ENCODE results near the gene GNB3. TPM values are rescaled to one million over a fixed set of nuclear protein-coding genes. Genes with fewer than 3 reads are reported as not detected.

GNB3 gene
- polyA plus RNA-seq, 6 donors from 2014 or later, result not detected

- no peak for DNase-seq
- H3K4me1 Mint-ChIP-seq, result peaks cover 12 to 17% (median 17%) of the 10 kb centered on the region in 3 donors
- H3K4me3 Mint-ChIP-seq, result no peak overlapping the region
- no peak for ATAC-seq (ENCODE audit: low read depth in 2 of 2)
- peaks cover 31 to 66% (median 63%) of the 10 kb centered on the region in 3 donors for H3K27me3 Mint-ChIP-seq
- no peaks in the 10 kb centered on the region for H3K36me3 Mint-ChIP-seq
- no peaks in the 10 kb centered on the region for H3K9me3 Mint-ChIP-seq
- no peak overlapping the region for H3K27ac Mint-ChIP-seq
Measured at GRCh38 chr12:6818222-6818621, 22.5 kb upstream of the GNB3 start.

- Mint-ChIP-seq H3K9me3 (no peaks in the 10 kb centered on the region), H3K4me3 (no peak overlapping the region), H3K27ac (no peak overlapping the region), H3K36me3 (no peaks in the 10 kb centered on the region), H3K27me3 (peaks cover 32 to 70% (median 67%) of the 10 kb centered on the region in 3 donors), H3K4me1 (peaks cover 12 to 17% (median 17%) of the 10 kb centered on the region in 3 donors)
- ATAC-seq (ENCODE audit: low read depth in 2 of 2), result no peak
- DNase-seq, result no peak
Measured at GRCh38 chr12:6818645-6819044, 22.1 kb upstream of the GNB3 start.

GRCh38 chr12:6819106-6820030, 21.4 kb upstream of the GNB3 start:
- no peak overlapping the region for H3K4me3 Mint-ChIP-seq
- H3K27me3 Mint-ChIP-seq, result peaks cover 38 to 72% (median 68%) of the 10 kb centered on the region in 3 donors
- peak overlapping the region in 1 of 6 donors; percentile 94 for H3K27ac Mint-ChIP-seq
- DNase-seq (no peak), ATAC-seq (ENCODE audit: low read depth in 2 of 2) (no peak)
- H3K9me3 Mint-ChIP-seq, result no peaks in the 10 kb centered on the region
- H3K36me3 Mint-ChIP-seq, result no peaks in the 10 kb centered on the region
- H3K4me1 Mint-ChIP-seq, result peaks cover 12 to 17% (median 17%) of the 10 kb centered on the region in 3 donors

GRCh38 chr12:6820166-6820565, 20.6 kb upstream of the GNB3 start:
- no peaks in the 10 kb centered on the region for H3K9me3 Mint-ChIP-seq
- H3K27me3 Mint-ChIP-seq, result peaks cover 45 to 74% (median 72%) of the 10 kb centered on the region in 3 donors
- DNase-seq (no peak), ATAC-seq (ENCODE audit: low read depth in 2 of 2) (no peak)
- H3K4me3 Mint-ChIP-seq, result no peak overlapping the region
- H3K4me1 Mint-ChIP-seq, result peaks cover 17 to 18% (median 17%) of the 10 kb centered on the region in 3 donors
- H3K36me3 Mint-ChIP-seq, result peaks cover 0 to 4% of the 10 kb centered on the region in 2 donors
- H3K27ac Mint-ChIP-seq, result no peak overlapping the region

GRCh38 chr12:6821591-6822425, 18.9 kb upstream of the GNB3 start, which contains the start of gene GPR162:
Gene GPR162 (plus strand): TSS chr12:6821821. CDS start chr12:6823899, 2,078 bp downstream.
- no peaks in the 10 kb centered on the region for H3K9me3 Mint-ChIP-seq
- peaks cover 0 to 9% of the 10 kb centered on the region in 2 donors for H3K36me3 Mint-ChIP-seq
- peak within 1 kb of the TSS in 3 of 6 donors; percentile 56 to 84 (median 81) for H3K27ac Mint-ChIP-seq
- peaks cover 53 to 89% (median 84%) of the 10 kb centered on the region in 3 donors for H3K27me3 Mint-ChIP-seq
- peak within 1 kb of the TSS in 7 of 8 donors; percentile 29 to 73 (median 53) for H3K4me3 Mint-ChIP-seq
- no peak for ATAC-seq (ENCODE audit: low read depth in 2 of 2)
- peaks cover 19 to 28% (median 24%) of the 10 kb centered on the region in 3 donors for H3K4me1 Mint-ChIP-seq
- no peak for DNase-seq

- Mint-ChIP-seq H3K9me3 (no peaks in the 10 kb centered on the region), H3K4me3 (peak overlapping the region in 4 of 8 donors; percentile 14 to 48 (median 24)), H3K27ac (peak overlapping the region in 3 of 6 donors; percentile 11 to 78 (median 70)), H3K27me3 (peaks cover 61 to 93% (median 89%) of the 10 kb centered on the region in 3 donors), H3K4me1 (peaks cover 25 to 36% (median 29%) of the 10 kb centered on the region in 3 donors), H3K36me3 (peaks cover 0 to 15% of the 10 kb centered on the region in 2 donors)
- ATAC-seq (ENCODE audit: low read depth in 2 of 2), result no peak
- DNase-seq, result no peak
Measured at GRCh38 chr12:6822426-6823135, 18.1 kb upstream of the GNB3 start.

GRCh38 chr12:6823182-6824084, 17.3 kb upstream of the GNB3 start:
- H3K4me1 Mint-ChIP-seq, result peaks cover 29 to 41% (median 31%) of the 10 kb centered on the region in 3 donors
- ATAC-seq (ENCODE audit: low read depth in 2 of 2) (no peak), DNase-seq (no peak)
- H3K27me3 Mint-ChIP-seq, result peaks cover 66 to 93% (median 92%) of the 10 kb centered on the region in 3 donors
- H3K4me3 Mint-ChIP-seq, result peak overlapping the region in 1 of 8 donors; percentile 14
- H3K9me3 Mint-ChIP-seq, result no peaks in the 10 kb centered on the region
- H3K36me3 Mint-ChIP-seq, result peaks cover 0 to 21% of the 10 kb centered on the region in 2 donors
- H3K27ac Mint-ChIP-seq, result peak overlapping the region in 2 of 6 donors; percentile 70 to 78

- H3K27ac Mint-ChIP-seq, result no peak overlapping the region
- H3K27me3 Mint-ChIP-seq, result peaks cover 70 to 97% (median 95%) of the 10 kb centered on the region in 3 donors
- no peak for ATAC-seq (ENCODE audit: low read depth in 2 of 2)
- H3K4me1 Mint-ChIP-seq, result peaks cover 33 to 46% (median 36%) of the 10 kb centered on the region in 3 donors
- DNase-seq, result no peak
- H3K36me3 Mint-ChIP-seq, result peaks cover 0 to 21% of the 10 kb centered on the region in 2 donors
- no peaks in the 10 kb centered on the region for H3K9me3 Mint-ChIP-seq
- H3K4me3 Mint-ChIP-seq, result peak overlapping the region in 2 of 8 donors; percentile 47 to 68
Measured at GRCh38 chr12:6824085-6824775, 16.5 kb upstream of the GNB3 start.

GRCh38 chr12:6824901-6825381, 15.8 kb upstream of the GNB3 start:
- no peak overlapping the region for H3K27ac Mint-ChIP-seq
- H3K4me1 Mint-ChIP-seq, result peaks cover 36 to 51% (median 40%) of the 10 kb centered on the region in 3 donors
- H3K9me3 Mint-ChIP-seq, result no peaks in the 10 kb centered on the region
- H3K4me3 Mint-ChIP-seq, result no peak overlapping the region
- no peak for ATAC-seq (ENCODE audit: low read depth in 2 of 2)
- DNase-seq, result no peak
- H3K36me3 Mint-ChIP-seq, result peaks cover 0 to 21% of the 10 kb centered on the region in 2 donors
- peaks cover 68 to 98% (median 95%) of the 10 kb centered on the region in 3 donors for H3K27me3 Mint-ChIP-seq

GRCh38 chr12:6825398-6826124, 15.2 kb upstream of the GNB3 start:
- H3K9me3 Mint-ChIP-seq, result no peaks in the 10 kb centered on the region
- H3K27ac Mint-ChIP-seq, result no peak overlapping the region
- H3K4me3 Mint-ChIP-seq, result peak overlapping the region in 4 of 8 donors; percentile 1 to 23 (median 21)
- H3K36me3 Mint-ChIP-seq, result peaks cover 0 to 21% of the 10 kb centered on the region in 2 donors
- DNase-seq, result peak; percentile 63
- H3K4me1 Mint-ChIP-seq, result peaks cover 36 to 51% (median 40%) of the 10 kb centered on the region in 3 donors
- peak; percentile 51 to 57 for ATAC-seq (ENCODE audit: low read depth in 2 of 2)
- peaks cover 65 to 99% (median 96%) of the 10 kb centered on the region in 3 donors for H3K27me3 Mint-ChIP-seq
